CD14-positive monocyte (primary cell): ENCODE results near the gene INPP5A. TPM values are rescaled to one million over a fixed set of nuclear protein-coding genes. Genes with fewer than 3 reads are reported as not detected.

Source experiments
- DNase-seq, 3 donors: peaks; one replicate each; pipeline ENCODE4 v3.0.0-alpha.2; 2011 to 2022
- H2AFZ ChIP-seq: 2 replicates; pipeline ENCODE4 v1.6.0; 2012; ENCODE audit warnings: mild to moderate bottlenecking, low read depth, low read length, inconsistent platforms; ENCODE audit not compliant: insufficient read depth, poor library complexity, severe bottlenecking
- H3K27ac ChIP-seq, 2 donors: 1 replicate in 1 of 2; 2 replicates in 1 of 2; pipeline ENCODE4 v1.5.1; 2012 to 2013; ENCODE audit warnings: low read length in 2 of 2, control low read depth in 1 of 2, inconsistent platforms in 1 of 2, low read depth in 1 of 2, mild to moderate bottlenecking in 1 of 2
- H3K27me3 ChIP-seq, 2 donors: one replicate each; pipeline versions ENCODE4 v1.6.0 to v1.6.1; 2011 to 2013; ENCODE audit warnings: low read length in 2 of 2; ENCODE audit not compliant: control insufficient read depth in 2 of 2, insufficient read depth in 2 of 2
- H3K36me3 ChIP-seq, 2 donors: replicated peaks in 1 of 2; 1 replicate in 1 of 2; 2 replicates in 1 of 2; pipeline versions ENCODE4 v1.5.1 to v1.6.1; 2012 to 2013; ENCODE audit warnings: low read length in 2 of 2, control low read depth in 1 of 2, inconsistent platforms in 1 of 2, mild to moderate bottlenecking in 1 of 2; ENCODE audit not compliant: insufficient read depth in 2 of 2, control insufficient read depth in 1 of 2
- H3K4me1 ChIP-seq, 2 donors: 1 replicate in 1 of 2; 2 replicates in 1 of 2; pipeline versions ENCODE4 v1.5.1 to v1.6.1; 2012 to 2013; ENCODE audit warnings: low read length in 2 of 2, control low read depth in 1 of 2, inconsistent platforms in 1 of 2, mild to moderate bottlenecking in 1 of 2, moderate library complexity in 1 of 2; ENCODE audit not compliant: insufficient read depth in 2 of 2, control insufficient read depth in 1 of 2
- H3K4me2 ChIP-seq: replicated peaks from 2 replicates; pipeline ENCODE3; 2012; ENCODE audit warnings: low read length, moderate library complexity, mild to moderate bottlenecking; ENCODE audit not compliant: poor library complexity, severe bottlenecking; ENCODE audit errors: extremely low read depth
- H3K4me3 ChIP-seq, 3 experiments: fragments of 200-600 bp in 1 of 3; sonication (generic) in 1 of 3; replicated peaks in 1 of 3; 1 replicate in 2 of 3; 2 replicates in 1 of 3; pipeline ENCODE4 v1.5.1; 2011 to 2013; ENCODE audit warnings: low read length in 3 of 3, mild to moderate bottlenecking in 3 of 3, control low read depth in 2 of 3, low read depth in 2 of 3, inconsistent platforms in 1 of 3, moderate library complexity in 1 of 3
- H3K79me2 ChIP-seq: 2 replicates; pipeline ENCODE4 v1.6.0; 2012; ENCODE audit warnings: mild to moderate bottlenecking, control low read depth, inconsistent platforms, low read length, moderate library complexity; ENCODE audit not compliant: insufficient read depth
- H3K9ac ChIP-seq: 2 replicates; pipeline ENCODE4 v1.6.0; 2017; ENCODE audit warnings: low read length, mild to moderate bottlenecking; ENCODE audit not compliant: insufficient read depth, poor library complexity, severe bottlenecking
- H3K9me3 ChIP-seq, 2 donors: replicated peaks in 1 of 2; 1 replicate in 1 of 2; 2 replicates in 1 of 2; pipeline versions ENCODE4 v1.5.1 to v1.6.1; 2012 to 2013; ENCODE audit warnings: low read length in 2 of 2, control low read depth in 1 of 2; ENCODE audit not compliant: control insufficient read depth in 1 of 2, insufficient read depth in 1 of 2
- H4K20me1 ChIP-seq: 2 replicates; pipeline ENCODE4 v1.6.0; 2012; ENCODE audit warnings: mild to moderate bottlenecking, low read length, control low read depth, moderate library complexity; ENCODE audit not compliant: insufficient read depth
- H3K27ac Mint-ChIP-seq, 7 donors: one replicate each; pipeline ENCODE4 v1.8.0; 2020; ENCODE audit warnings: mild to moderate bottlenecking in 7 of 7, mixed read lengths in 7 of 7, moderate library complexity in 6 of 7, inconsistent platforms in 2 of 7
- H3K27me3 Mint-ChIP-seq, 3 donors: one replicate each; pipeline ENCODE4 v1.8.0; 2021 to 2022; ENCODE audit warnings: low read depth in 3 of 3, mild to moderate bottlenecking in 3 of 3, mixed read lengths in 3 of 3, moderate library complexity in 3 of 3, inconsistent platforms in 1 of 3
- H3K36me3 Mint-ChIP-seq, 2 donors: one replicate each; pipeline ENCODE4 v1.8.0; 2020; ENCODE audit warnings: mixed read lengths in 2 of 2, inconsistent platforms in 1 of 2, mild to moderate bottlenecking in 1 of 2
- H3K4me1 Mint-ChIP-seq: one replicate; pipeline ENCODE4 v1.8.0; 2020; ENCODE audit warnings: mild to moderate bottlenecking, mixed read lengths
- H3K4me3 Mint-ChIP-seq, 2 donors: one replicate each; pipeline ENCODE4 v1.8.0; 2020; ENCODE audit warnings: mild to moderate bottlenecking in 2 of 2, mixed read lengths in 2 of 2, moderate library complexity in 1 of 2
- H3K9me3 Mint-ChIP-seq, 7 donors: one replicate each; pipeline ENCODE4 v1.8.0; 2020 to 2022; ENCODE audit warnings: mixed read lengths in 7 of 7, mild to moderate bottlenecking in 6 of 7, moderate library complexity in 6 of 7, inconsistent platforms in 2 of 7
- WGBS: methylation state at CpG from one replicate; pipeline ENCODE4 v1.1.5; 2013; ENCODE audit warnings: missing lambda C conversion rate; ENCODE audit not compliant: insufficient coverage; 5-methylcytosine and 5-hydroxymethylcytosine counted together
- intact Hi-C, 2 donors: fragments of 100-400 bp; cut with micrococcal nuclease; formaldehyde crosslinking; loops; one replicate each; pipeline versions ENCODE4 v1.15.0 to v1.15.1; 2023
- polyA plus RNA-seq, 3 donors: library from polyadenylated mRNA; depleted of rRNA in 1 of 3; unstranded in 2 of 3; stranded (reverse) in 1 of 3; fragments of 300-500 nt in 2 of 3; fragments of >200 nt in 1 of 3; fragmentation: Illumina TruSeq in 2 of 3; gene quantifications; 1 replicate in 2 of 3; 2 replicates in 1 of 3; pipeline ENCODE4 v1.2.3, GENCODE V29; 2012 to 2021
- TF ChIP-seq, protein P1 (sequence below): fragments of 200-600 bp; IDR thresholded peaks from one replicate; pipeline ENCODE4 v1.8.0; 2022; ENCODE audit warnings: antibody characterized with exemption, mild to moderate bottlenecking

INPP5A gene
- polyA plus RNA-seq, 3 donors: 0.87 to 17.2 (median 2.9) TPM

DNA sequence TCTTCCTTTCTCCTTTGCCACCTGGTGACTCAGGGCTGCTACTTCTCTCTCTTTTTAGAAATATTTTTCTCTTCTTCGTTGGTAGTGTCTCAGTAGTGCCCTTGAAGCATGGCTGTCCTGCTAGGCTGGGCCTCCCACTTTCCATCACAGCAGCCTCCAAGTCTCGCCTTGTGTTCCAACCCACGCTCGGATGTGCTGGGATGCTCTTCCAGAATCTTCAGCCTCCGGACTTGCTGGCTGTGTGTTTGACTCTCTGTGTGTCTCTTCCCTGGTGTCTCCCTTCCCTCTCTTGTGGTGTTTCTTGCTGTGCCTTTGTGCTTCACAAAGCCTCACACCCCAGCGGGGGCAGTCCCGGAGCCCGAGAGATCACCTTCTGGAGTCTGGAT, 100.5 kb downstream of the INPP5A start:
- H3K79me2 ChIP-seq: peaks cover 74% of the 10 kb centered on the region
- H3K27ac ChIP-seq: no peak overlapping the region
- Mint-ChIP-seq H3K9me3 (peaks cover 0 to 2% (median 0%) of the 10 kb centered on the region in 7 donors), H3K27ac (no peak overlapping the region), H3K4me1 (peaks cover 12% of the 10 kb centered on the region), H3K4me3 (no peak overlapping the region), H3K36me3 (peaks cover 6 to 13% of the 10 kb centered on the region in 2 donors), H3K27me3 (peaks cover 0 to 2% (median 0%) of the 10 kb centered on the region in 3 donors)
- no peaks in the 10 kb centered on the region for H3K9me3 ChIP-seq
- H3K9ac ChIP-seq: no peak overlapping the region
- H3K4me2 ChIP-seq: no peak overlapping the region
- H2AFZ ChIP-seq: no peak overlapping the region
- intact Hi-C loops: loop anchor here (1.0 to 10.0 kb wide), 9 partner anchors 41 to 413 kb away; partner anchors contain the start of genes INPP5A (in 2 of the 2) and PWWP2B (in 1 of the 2)
- H3K36me3 ChIP-seq: no peaks in the 10 kb centered on the region
- peaks cover 4% of the 10 kb centered on the region in 2 donors for H3K4me1 ChIP-seq
- TF ChIP-seq, protein P1, sequence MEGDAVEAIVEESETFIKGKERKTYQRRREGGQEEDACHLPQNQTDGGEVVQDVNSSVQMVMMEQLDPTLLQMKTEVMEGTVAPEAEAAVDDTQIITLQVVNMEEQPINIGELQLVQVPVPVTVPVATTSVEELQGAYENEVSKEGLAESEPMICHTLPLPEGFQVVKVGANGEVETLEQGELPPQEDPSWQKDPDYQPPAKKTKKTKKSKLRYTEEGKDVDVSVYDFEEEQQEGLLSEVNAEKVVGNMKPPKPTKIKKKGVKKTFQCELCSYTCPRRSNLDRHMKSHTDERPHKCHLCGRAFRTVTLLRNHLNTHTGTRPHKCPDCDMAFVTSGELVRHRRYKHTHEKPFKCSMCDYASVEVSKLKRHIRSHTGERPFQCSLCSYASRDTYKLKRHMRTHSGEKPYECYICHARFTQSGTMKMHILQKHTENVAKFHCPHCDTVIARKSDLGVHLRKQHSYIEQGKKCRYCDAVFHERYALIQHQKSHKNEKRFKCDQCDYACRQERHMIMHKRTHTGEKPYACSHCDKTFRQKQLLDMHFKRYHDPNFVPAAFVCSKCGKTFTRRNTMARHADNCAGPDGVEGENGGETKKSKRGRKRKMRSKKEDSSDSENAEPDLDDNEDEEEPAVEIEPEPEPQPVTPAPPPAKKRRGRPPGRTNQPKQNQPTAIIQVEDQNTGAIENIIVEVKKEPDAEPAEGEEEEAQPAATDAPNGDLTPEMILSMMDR: no peak
- no peak for DNase-seq
- H3K4me3 ChIP-seq: no peak overlapping the region
- peaks cover 67% of the 10 kb centered on the region for H4K20me1 ChIP-seq
- no peaks in the 10 kb centered on the region for H3K27me3 ChIP-seq
- 90% methylated on average over 5 of the region's 8 CpGs for WGBS

DNA sequence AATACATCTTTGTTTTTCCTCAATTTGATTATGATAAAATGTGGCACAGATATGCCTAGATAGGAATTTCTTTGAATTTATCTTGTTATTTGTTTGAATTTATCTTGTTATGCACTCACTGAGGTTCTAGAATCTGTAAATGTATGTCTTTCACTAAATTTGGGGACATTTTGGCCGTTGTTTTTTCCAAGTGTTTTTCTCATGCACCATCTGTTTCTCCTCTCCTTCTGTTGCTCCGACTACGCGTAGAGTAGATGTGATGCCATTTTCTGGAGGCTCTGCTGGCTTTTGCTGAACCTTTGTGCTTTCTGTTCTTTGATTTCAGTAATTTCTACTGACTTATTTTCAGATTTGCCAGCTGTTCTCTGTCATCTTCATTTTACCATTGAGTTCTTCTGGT, 101.9 kb downstream of the INPP5A start:
- Histone ChIP-seq H3K36me3 (no peaks in the 10 kb centered on the region), H3K27me3 (no peaks in the 10 kb centered on the region), H2AFZ (no peak overlapping the region), H3K4me3 (no peak overlapping the region), H4K20me1 (peaks cover 74% of the 10 kb centered on the region), H3K4me2 (no peak overlapping the region), H3K4me1 (peaks cover 4% of the 10 kb centered on the region in 2 donors), H3K9ac (no peak overlapping the region), H3K9me3 (no peaks in the 10 kb centered on the region), H3K27ac (no peak overlapping the region), H3K79me2 (peaks cover 84% of the 10 kb centered on the region)
- no peak for DNase-seq
- peaks cover 0 to 2% (median 0%) of the 10 kb centered on the region in 7 donors for H3K9me3 Mint-ChIP-seq
- peaks cover 10% of the 10 kb centered on the region for H3K4me1 Mint-ChIP-seq
- H3K27me3 Mint-ChIP-seq: peaks cover 0 to 2% (median under 1%) of the 10 kb centered on the region in 3 donors
- no peak overlapping the region for H3K27ac Mint-ChIP-seq
- intact Hi-C loops: loop anchor here (5.0 to 10.0 kb wide), 8 partner anchors 42 to 415 kb away; partner anchors contain the start of genes INPP5A (in 2 of the 2) and PWWP2B (in 1 of the 2)
- TF ChIP-seq, protein P1: no peak
- H3K4me3 Mint-ChIP-seq: no peak overlapping the region
- peaks cover 6 to 14% of the 10 kb centered on the region in 2 donors for H3K36me3 Mint-ChIP-seq
- 100% methylated on average over 2 of the region's 4 CpGs for WGBS
